ENCODE data around the gene CCNB1.

DNA sequence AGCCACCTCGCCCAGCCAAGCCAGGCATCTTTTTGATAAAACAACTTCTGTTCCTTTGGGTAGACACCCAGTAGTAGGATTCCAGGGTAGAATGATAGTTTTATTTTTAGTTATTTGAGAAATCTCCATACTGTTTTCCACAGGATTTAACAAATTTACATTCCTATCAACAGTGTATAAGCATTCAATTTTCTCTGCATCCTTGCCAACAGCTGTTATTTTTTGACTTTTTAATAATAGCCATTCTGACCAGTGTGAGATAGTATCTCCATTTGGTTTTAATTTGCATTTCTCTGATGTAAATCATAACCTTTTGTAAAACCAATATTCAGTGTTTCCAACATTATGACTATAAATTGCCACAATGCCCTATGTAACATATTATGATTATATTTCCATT, 28.2 kb upstream of the CCNB1 start:
- TF ChIP-seq YY1 (IDR thresholded peaks at IDR 0.05; ENCODE audit: insufficient read depth, insufficient read length) (no peak), ZNF274 (IDR thresholded peaks at IDR 0.05; ENCODE audit: low read depth, low read length) (no peak)
